ENCODE results near the gene RDH11.

GRCh38 chr14:67674480-67675218, 20.9 kb downstream of the RDH11 start, which contains the start of gene VTI1B:
- TF ChIP-seq GATA2 (IDR thresholded peaks at IDR 0.05; ENCODE audit: low read depth, low read length) (no peak), GATA3 (IDR thresholded peaks at IDR 0.05; ENCODE audit: low read depth, low read length) (no peak)

Measured in SH-SY5Y (cell line).